Breast epithelium (tissue), 4 donors: Measurements from ENCODE around the gene ARHGEF17. TPM values are rescaled to one million over a fixed set of nuclear protein-coding genes. Genes with fewer than 3 reads are reported as not detected.

Experiments
- DNase-seq, 2 donors: peaks; one replicate each; pipeline ENCODE4 v3.0.0-alpha.2; 2019; ENCODE audit warnings: low spot score in 2 of 2
- H3K27ac ChIP-seq, 2 donors: fragments of 200-600 bp; sonication (generic) in 1 of 2; one replicate each; pipeline ENCODE4 v1.5.1; 2016 to 2019; ENCODE audit warnings: mild to moderate bottlenecking in 1 of 2
- H3K27me3 ChIP-seq, 2 donors: fragments of 200-600 bp; sonication (generic) in 1 of 2; one replicate each; pipeline versions ENCODE4 v1.5.1 to v1.6.0; 2017 to 2019; ENCODE audit warnings: control low read depth in 1 of 2, mild to moderate bottlenecking in 1 of 2
- H3K36me3 ChIP-seq: fragments of 200-600 bp; one replicate; pipeline ENCODE4 v1.5.1; 2019
- H3K4me1 ChIP-seq, 2 donors: fragments of 200-600 bp; sonication (generic); one replicate each; pipeline ENCODE4 v1.5.1; 2016 to 2019; ENCODE audit warnings: control low read depth in 1 of 2
- H3K4me3 ChIP-seq, 3 donors: fragments of 200-600 bp; sonication (generic); 1 replicate in 2 of 3; 2 replicates in 1 of 3; pipeline ENCODE4 v1.5.1; 2016 to 2019; ENCODE audit warnings: mild to moderate bottlenecking in 3 of 3, moderate library complexity in 2 of 3
- H3K9me3 ChIP-seq, 2 donors: fragments of 200-600 bp; sonication (generic) in 1 of 2; one replicate each; pipeline ENCODE4 v1.5.1; 2016 to 2019; ENCODE audit warnings: control low read depth in 1 of 2
- POLR2A ChIP-seq: fragments of 450-650 bp; IDR thresholded peaks from one replicate; pipeline ENCODE4 v1.6.1; 2016; ENCODE audit warnings: antibody characterized with exemption, mild to moderate bottlenecking, moderate library complexity
- POLR2AphosphoS5 ChIP-seq, 3 donors: sonication (generic); formaldehyde crosslinking; IDR thresholded peaks; one replicate each; pipeline ENCODE4 v1.6.1; 2017; ENCODE audit warnings: antibody characterized with exemption in 3 of 3
- intact Hi-C: fragments of 100-400 bp; cut with DNase I; formaldehyde crosslinking; loops from one replicate; pipeline ENCODE4 v1.15.1; 2023; ENCODE audit warnings: low total_unique reads
- total RNA-seq, 3 donors: library from RNA; depleted of rRNA; stranded (reverse); fragments of >200 nt; gene quantifications; one replicate each; pipeline ENCODE4 v1.1.0, GENCODE V29; 2016
- TF ChIP-seq, protein P1 (sequence below), 3 donors: fragments of 450-650 bp; IDR thresholded peaks; one replicate each; pipeline ENCODE4 v1.5.1; 2016 to 2017; ENCODE audit warnings: antibody characterized with exemption in 3 of 3, mild to moderate bottlenecking in 3 of 3, moderate library complexity in 3 of 3

ARHGEF17 gene
- total RNA-seq, 3 donors from 2014 or later: 28.8 to 54.7 (median 38.2) TPM

DNA sequence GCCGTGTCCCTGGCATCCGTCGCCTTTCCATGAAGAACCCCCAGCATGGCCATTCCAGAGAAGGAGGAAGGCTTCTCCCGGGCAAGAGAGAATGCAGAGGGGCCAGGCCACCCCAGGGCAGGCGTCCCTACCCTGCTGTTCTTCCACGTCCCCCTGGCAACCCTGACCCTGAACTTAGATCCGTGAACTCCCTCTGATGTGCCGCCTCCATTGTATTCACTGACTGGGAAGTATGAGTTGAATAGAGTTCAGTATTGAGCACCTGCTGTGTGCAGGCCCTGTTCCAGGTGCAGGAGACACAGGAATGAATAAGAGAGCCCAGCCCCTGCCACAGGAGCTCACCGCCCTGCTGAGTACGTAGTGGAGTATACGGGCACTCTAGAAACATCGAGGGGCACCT, 39.0 kb downstream of the ARHGEF17 start:
- Histone ChIP-seq H3K27me3 (no peaks in the 10 kb centered on the region), H3K4me3 (no peak overlapping the region), H3K36me3 (no peaks in the 10 kb centered on the region), H3K27ac (peak overlapping the region in 1 of 2 donors; percentile 19), H3K9me3 (no peaks in the 10 kb centered on the region), H3K4me1 (peaks cover 5 to 20% of the 10 kb centered on the region in 2 donors)
- DNase-seq: no peak
- TF ChIP-seq POLR2A: no peak
- no peak for TF ChIP-seq POLR2AphosphoS5 (IDR thresholded peaks at IDR 0.05)
- TF ChIP-seq, protein P1, sequence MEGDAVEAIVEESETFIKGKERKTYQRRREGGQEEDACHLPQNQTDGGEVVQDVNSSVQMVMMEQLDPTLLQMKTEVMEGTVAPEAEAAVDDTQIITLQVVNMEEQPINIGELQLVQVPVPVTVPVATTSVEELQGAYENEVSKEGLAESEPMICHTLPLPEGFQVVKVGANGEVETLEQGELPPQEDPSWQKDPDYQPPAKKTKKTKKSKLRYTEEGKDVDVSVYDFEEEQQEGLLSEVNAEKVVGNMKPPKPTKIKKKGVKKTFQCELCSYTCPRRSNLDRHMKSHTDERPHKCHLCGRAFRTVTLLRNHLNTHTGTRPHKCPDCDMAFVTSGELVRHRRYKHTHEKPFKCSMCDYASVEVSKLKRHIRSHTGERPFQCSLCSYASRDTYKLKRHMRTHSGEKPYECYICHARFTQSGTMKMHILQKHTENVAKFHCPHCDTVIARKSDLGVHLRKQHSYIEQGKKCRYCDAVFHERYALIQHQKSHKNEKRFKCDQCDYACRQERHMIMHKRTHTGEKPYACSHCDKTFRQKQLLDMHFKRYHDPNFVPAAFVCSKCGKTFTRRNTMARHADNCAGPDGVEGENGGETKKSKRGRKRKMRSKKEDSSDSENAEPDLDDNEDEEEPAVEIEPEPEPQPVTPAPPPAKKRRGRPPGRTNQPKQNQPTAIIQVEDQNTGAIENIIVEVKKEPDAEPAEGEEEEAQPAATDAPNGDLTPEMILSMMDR (IDR thresholded peaks at IDR 0.05): no peak
- intact Hi-C loops: no loop called here

DNA sequence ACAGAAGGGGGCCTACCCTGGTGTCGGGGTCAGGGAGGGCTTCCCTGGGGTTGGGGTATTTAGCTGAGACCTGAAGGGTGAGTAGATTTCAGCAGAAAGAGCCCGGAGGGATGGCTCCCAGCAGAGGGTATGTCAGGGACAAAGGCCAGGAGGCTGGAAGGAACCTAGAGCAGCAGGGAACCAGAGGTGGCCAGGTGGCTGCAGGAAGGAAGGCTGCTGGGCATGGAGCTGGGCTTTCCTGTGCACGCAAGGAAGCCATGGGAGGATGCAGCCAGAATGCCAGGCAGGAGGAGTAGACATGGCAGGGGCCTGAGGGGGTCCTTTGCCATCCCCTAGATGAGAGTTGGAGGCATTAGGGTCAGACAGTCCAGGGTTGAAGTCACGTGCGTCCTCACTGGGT, 40.8 kb downstream of the ARHGEF17 start:
- DNase-seq: no peak
- no peak overlapping the region for H3K4me3 ChIP-seq
- TF ChIP-seq, protein P1 (IDR thresholded peaks at IDR 0.05): no peak
- TF ChIP-seq POLR2A (no peak), POLR2AphosphoS5 (IDR thresholded peaks at IDR 0.05) (no peak)
- intact Hi-C loops: no loop called here
- no peaks in the 10 kb centered on the region for H3K27me3 ChIP-seq
- H3K27ac ChIP-seq: no peak overlapping the region
- H3K4me1 ChIP-seq: peaks cover 0 to 11% of the 10 kb centered on the region in 2 donors
- H3K36me3 ChIP-seq: no peaks in the 10 kb centered on the region
- H3K9me3 ChIP-seq: no peaks in the 10 kb centered on the region

DNA sequence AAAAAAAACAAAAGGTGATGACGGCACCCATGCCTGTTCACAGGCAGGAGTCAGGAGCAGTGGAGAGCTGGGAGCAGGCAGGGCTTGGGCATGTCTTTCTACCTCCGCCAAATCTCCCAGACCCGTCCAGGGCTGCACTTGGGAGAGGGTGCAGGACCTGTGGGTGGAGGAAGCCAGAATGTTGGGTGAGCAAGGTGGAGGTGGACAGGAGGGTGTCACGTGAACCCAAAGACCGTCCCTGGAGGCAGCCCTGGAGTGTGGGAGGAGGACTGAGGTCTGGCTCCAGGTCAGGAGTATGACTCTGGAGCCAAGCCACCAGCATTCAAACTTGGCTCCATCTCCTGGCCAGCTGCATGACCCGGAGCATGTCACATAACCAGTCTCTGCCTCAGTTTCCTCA, 41.6 kb downstream of the ARHGEF17 start:
- Histone ChIP-seq H3K36me3 (no peaks in the 10 kb centered on the region), H3K4me3 (no peak overlapping the region), H3K4me1 (peaks cover 0 to 3% of the 10 kb centered on the region in 2 donors), H3K9me3 (no peaks in the 10 kb centered on the region), H3K27ac (peak overlapping the region in 1 of 2 donors; percentile 40), H3K27me3 (no peaks in the 10 kb centered on the region)
- no peak for DNase-seq
- no peak for TF ChIP-seq POLR2A
- TF ChIP-seq POLR2AphosphoS5 (IDR thresholded peaks at IDR 0.05): no peak
- TF ChIP-seq, protein P1 (IDR thresholded peaks at IDR 0.05): no peak
- intact Hi-C loops: no loop called here

DNA sequence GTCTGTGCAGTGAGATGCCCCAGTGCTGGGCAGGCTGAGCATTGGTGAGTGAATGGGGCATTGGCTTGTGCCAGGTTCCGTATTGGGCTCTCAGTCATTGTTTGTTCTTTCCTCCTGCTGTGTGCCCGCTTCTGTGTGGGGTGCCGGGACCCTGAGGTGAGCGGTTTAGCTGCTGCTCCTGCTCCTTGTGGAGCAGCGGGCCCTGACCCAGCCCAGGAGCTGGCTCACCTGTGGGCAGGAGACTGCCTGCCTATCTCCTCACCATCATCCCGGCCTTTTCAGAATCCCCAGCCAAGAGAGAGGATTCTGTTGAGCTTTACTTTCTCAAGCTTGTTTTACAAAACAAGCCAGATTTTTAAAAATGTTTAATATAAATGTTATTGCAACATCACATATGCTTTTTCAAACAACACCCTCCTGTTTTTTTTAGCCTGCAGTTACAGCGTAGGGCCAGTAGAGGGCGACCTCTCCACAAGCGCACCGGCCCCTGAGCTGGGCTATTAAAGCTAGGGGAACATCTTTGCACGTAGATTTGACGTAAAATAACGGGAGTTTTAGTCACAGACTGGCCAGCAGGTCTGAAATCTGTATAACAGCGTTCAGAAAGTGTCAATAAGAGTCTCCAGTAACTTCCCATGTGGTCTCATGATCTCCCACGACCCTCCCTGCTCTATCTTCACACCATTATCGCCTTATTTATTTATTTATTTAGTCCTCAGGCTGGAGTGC, 43.0 kb downstream of the ARHGEF17 start:
- no peak for DNase-seq
- no peaks in the 10 kb centered on the region for H3K9me3 ChIP-seq
- TF ChIP-seq, protein P1 (IDR thresholded peaks at IDR 0.05): peak; percentile 90 to 92 (median 91)
- no peak for TF ChIP-seq POLR2AphosphoS5 (IDR thresholded peaks at IDR 0.05)
- no peaks in the 10 kb centered on the region for H3K4me1 ChIP-seq
- no peaks in the 10 kb centered on the region for H3K36me3 ChIP-seq
- H3K27me3 ChIP-seq: no peaks in the 10 kb centered on the region
- no peak overlapping the region for H3K4me3 ChIP-seq
- intact Hi-C loops: no loop called here
- peak overlapping the region; percentile 22 to 50 for H3K27ac ChIP-seq

DNA sequence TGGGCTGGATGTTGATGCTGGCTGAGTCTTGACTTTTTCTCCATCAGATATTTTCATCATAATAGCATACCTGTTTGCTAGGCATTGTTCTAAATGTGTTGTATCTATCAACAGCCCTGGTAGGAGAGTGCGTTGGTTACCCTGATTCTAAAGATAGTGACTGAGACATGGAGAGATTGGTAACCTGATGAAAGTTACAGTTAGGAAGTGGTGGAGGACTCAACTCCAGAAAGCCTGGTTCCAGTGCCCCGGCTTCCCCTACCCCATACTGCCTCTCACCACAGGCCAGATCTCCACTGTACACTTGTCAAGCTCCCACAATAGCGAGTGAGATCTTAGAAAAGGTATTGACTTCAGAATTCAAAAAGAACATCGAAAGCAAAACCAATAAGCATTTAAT, 45.3 kb downstream of the ARHGEF17 start:
- TF ChIP-seq, protein P1 (IDR thresholded peaks at IDR 0.05): no peak
- TF ChIP-seq POLR2AphosphoS5 (IDR thresholded peaks at IDR 0.05): no peak
- no peak for TF ChIP-seq POLR2A
- Histone ChIP-seq H3K9me3 (no peaks in the 10 kb centered on the region), H3K36me3 (no peaks in the 10 kb centered on the region), H3K27me3 (no peaks in the 10 kb centered on the region), H3K4me1 (no peaks in the 10 kb centered on the region), H3K4me3 (no peak overlapping the region), H3K27ac (no peak overlapping the region)
- DNase-seq: no peak
- intact Hi-C loops: no loop called here
